ENCODE data around the gene ING2.

DNA sequence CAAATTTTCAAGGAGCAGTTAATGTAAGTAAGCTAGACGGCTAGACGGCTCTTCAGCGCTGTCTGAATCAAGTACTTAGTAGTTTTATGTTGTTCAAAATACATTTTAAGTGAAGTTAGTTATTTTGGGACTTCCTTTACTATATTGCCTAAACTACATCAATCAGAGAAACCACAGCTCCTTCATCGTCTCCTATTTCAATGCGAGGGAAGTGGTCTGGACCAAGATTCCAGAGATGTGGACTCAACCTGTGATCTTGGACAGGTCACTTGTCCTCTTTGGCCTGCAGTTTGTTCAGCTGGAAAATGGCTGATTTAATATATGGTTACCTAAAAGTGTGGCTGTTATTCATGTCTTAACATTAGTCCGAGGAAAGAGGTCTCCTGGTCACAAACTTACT lies 10.6 kb downstream of the ING2 start:
- TF ChIP-seq, protein P1, sequence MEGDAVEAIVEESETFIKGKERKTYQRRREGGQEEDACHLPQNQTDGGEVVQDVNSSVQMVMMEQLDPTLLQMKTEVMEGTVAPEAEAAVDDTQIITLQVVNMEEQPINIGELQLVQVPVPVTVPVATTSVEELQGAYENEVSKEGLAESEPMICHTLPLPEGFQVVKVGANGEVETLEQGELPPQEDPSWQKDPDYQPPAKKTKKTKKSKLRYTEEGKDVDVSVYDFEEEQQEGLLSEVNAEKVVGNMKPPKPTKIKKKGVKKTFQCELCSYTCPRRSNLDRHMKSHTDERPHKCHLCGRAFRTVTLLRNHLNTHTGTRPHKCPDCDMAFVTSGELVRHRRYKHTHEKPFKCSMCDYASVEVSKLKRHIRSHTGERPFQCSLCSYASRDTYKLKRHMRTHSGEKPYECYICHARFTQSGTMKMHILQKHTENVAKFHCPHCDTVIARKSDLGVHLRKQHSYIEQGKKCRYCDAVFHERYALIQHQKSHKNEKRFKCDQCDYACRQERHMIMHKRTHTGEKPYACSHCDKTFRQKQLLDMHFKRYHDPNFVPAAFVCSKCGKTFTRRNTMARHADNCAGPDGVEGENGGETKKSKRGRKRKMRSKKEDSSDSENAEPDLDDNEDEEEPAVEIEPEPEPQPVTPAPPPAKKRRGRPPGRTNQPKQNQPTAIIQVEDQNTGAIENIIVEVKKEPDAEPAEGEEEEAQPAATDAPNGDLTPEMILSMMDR (IDR thresholded peaks at IDR 0.05; ENCODE audit: insufficient read depth, low read length, poor library complexity, severe bottlenecking), result no peak
- TF ChIP-seq EZH2phosphoT487 (conservative IDR thresholded peaks at IDR 0.05; ENCODE audit: low read length), result no peak
